HG02642 (cell line): ENCODE data around the gene FGD3.
"Not testable (repeated sequence)": the region's sequence is repeated elsewhere in the genome, so short reads cannot be mapped to it uniquely, and the experiment has no call there.

Source experiments
- ATAC-seq: cut with Tn5 transposase; IDR thresholded peaks from one replicate; pipeline ENCODE4 v1.9.1; 2021; ENCODE audit warnings: mild to moderate bottlenecking; ENCODE audit not compliant: unreplicated experiment, poor library complexity

FGD3 gene

GRCh38 chr9:93004561-93004960, 57.2 kb downstream of the FGD3 start:
- ATAC-seq, result no peak

GRCh38 chr9:93005876-93006275, 58.6 kb downstream of the FGD3 start:
- no peak for ATAC-seq

GRCh38 chr9:93007529-93008058, 60.3 kb downstream of the FGD3 start:
- no peak for ATAC-seq

GRCh38 chr9:93008457-93008856, 61.1 kb downstream of the FGD3 start:
- ATAC-seq, result no peak

- ATAC-seq, result no peak
These were observed 62.2 kb downstream of the FGD3 start for GRCh38 chr9:93009337-93010015.

- ATAC-seq, result no peak
These were observed 62.7 kb downstream of the FGD3 start for GRCh38 chr9:93010056-93010455.

GRCh38 chr9:93010704-93011103, 63.4 kb downstream of the FGD3 start:
- no peak for ATAC-seq

GRCh38 chr9:93011114-93011513, 63.8 kb downstream of the FGD3 start:
- no peak for ATAC-seq

- ATAC-seq, result no peak
These were observed 65.9 kb downstream of the FGD3 start for GRCh38 chr9:93012963-93013855.

GRCh38 chr9:93013856-93014582, 66.7 kb downstream of the FGD3 start:
- ATAC-seq, result no peak

- not testable (repeated sequence) for ATAC-seq
These were observed 67.9 kb downstream of the FGD3 start for GRCh38 chr9:93015190-93015589.

- no peak for ATAC-seq
These were observed 70.3 kb downstream of the FGD3 start for GRCh38 chr9:93017621-93018020.

GRCh38 chr9:93020151-93020550, 72.8 kb downstream of the FGD3 start:
- no peak for ATAC-seq

- no peak for ATAC-seq
These were observed 73.7 kb downstream of the FGD3 start for GRCh38 chr9:93020771-93021670.

GRCh38 chr9:93022066-93022465, 74.7 kb downstream of the FGD3 start:
- ATAC-seq, result no peak

GRCh38 chr9:93022721-93023520, 75.6 kb downstream of the FGD3 start:
- no peak for ATAC-seq

- no peak for ATAC-seq
These were observed 76.1 kb downstream of the FGD3 start for GRCh38 chr9:93023521-93023815.

GRCh38 chr9:93024646-93024910, 77.3 kb downstream of the FGD3 start:
- no peak for ATAC-seq

GRCh38 chr9:93024986-93025630, 77.8 kb downstream of the FGD3 start:
- no peak for ATAC-seq
